ENCODE measurements around the gene ZC3H8.

ZC3H8 gene

GRCh38 chr2:112162341-112162740 is 92.5 kb downstream of the ZC3H8 start:
- no peak for DNase-seq

Data from activated gamma-delta T cell (primary cell).